Measurements from ENCODE around the gene SIX2. TPM values are rescaled to one million over a fixed set of nuclear protein-coding genes. Genes with fewer than 3 reads are reported as not detected.

The SIX2 gene
- total RNA-seq (2014; rRNA removed; shearing (Covaris generic)) (0.31 and 0.87 TPM in 2 replicates), polyA plus RNA-seq (2016; fragmentation: Nextera tagmentation; extraction: Ambion mirVana) (1.1 and 1.3 TPM in 2 replicates)
- long read RNA-seq, result 0 reads

DNA sequence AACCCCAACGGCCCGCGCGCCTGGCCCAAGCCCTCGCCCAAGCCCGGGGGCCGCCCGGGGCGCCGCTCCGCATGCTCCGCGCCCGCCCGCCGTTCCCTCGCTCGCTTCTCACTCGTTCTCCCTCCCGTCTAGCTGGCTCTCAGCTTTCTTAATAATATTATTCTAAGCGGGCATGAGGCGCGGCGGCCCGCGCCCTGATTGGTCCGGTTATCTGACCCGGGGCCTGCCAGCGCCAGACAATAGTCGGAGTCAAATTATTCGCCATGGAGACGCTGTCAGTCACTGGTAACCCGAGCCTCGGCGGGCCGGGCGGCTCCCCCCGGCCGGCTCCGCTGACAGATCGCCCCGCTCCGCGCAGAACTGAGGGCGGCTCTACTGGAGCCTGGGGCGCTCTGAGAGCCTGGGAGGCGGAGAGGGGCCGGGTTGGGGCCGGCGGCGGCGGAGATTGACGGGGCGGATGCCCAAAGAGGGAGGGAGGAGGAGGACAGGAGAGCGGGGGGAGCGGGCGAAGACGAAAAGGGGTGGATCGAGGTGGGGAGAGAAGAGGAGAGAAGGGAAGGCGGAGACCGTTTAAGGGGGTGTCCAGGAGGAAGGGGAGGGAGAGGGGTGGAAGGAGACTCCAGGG lies at the start of gene SIX2:
TSS of gene SIX2 (minus strand) at position 150 of the 625 bp plus-strand sequence. CDS start 342 bp downstream, outside the sequence.
- peak within 1 kb of the TSS; percentile 76 for H3K4me3 Mint-ChIP-seq

DNA sequence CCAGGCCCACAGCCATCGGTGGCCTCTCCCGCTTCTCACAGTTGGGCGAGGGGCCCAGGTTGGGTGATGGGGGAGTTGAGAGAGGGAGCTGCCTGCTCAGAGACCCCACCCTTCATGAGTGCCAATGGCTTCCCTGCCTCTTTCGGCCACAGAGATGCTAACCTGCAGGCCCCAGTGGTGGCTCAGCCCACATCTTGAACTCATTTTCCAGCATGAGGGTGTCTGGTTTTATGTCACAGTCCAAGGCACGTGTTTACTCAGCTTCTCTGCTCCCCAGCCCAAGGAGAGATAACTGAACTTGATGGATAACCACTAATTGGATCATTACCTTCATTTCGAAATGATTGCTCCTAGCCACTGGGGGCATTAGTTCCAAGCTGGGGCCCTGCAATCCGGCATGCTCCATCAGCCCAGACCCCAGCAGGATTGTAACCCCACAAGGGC lies 45.9 kb upstream of the SIX2 start:
- H3K27me3 ChIP-seq (ENCODE audit: insufficient read depth), result no peaks in the 10 kb centered on the region
- H3K4me1 ChIP-seq (ENCODE audit: insufficient read depth), result no peaks in the 10 kb centered on the region
- DNase-seq (ENCODE audit: low spot score) (no peak), ATAC-seq (peak; percentile 67)
- Mint-ChIP-seq H3K27ac (no peak overlapping the region), H3K36me3 (ENCODE audit: low read depth) (0 out of 3 replicates have a peak, but pooled peaks cover 5% of the 10 kb centered on the region), H3K4me1 (no peaks in the 10 kb centered on the region), H3K27me3 (ENCODE audit: insufficient read depth, low read depth, poor library complexity) (peaks cover 6% of the 10 kb centered on the region), H3K4me3 (no peak overlapping the region), H3K9me3 (peaks cover 11% of the 10 kb centered on the region; the same call in 2 of the 3 replicates)
- no peak overlapping the region for H3K27ac ChIP-seq (ENCODE audit: low read depth)
- H3K4me3 ChIP-seq, result no peak overlapping the region
- H3K79me2 ChIP-seq (replicated peaks; ENCODE audit: insufficient read depth), result no peaks in the 10 kb centered on the region
- TF ChIP-seq, protein P1, sequence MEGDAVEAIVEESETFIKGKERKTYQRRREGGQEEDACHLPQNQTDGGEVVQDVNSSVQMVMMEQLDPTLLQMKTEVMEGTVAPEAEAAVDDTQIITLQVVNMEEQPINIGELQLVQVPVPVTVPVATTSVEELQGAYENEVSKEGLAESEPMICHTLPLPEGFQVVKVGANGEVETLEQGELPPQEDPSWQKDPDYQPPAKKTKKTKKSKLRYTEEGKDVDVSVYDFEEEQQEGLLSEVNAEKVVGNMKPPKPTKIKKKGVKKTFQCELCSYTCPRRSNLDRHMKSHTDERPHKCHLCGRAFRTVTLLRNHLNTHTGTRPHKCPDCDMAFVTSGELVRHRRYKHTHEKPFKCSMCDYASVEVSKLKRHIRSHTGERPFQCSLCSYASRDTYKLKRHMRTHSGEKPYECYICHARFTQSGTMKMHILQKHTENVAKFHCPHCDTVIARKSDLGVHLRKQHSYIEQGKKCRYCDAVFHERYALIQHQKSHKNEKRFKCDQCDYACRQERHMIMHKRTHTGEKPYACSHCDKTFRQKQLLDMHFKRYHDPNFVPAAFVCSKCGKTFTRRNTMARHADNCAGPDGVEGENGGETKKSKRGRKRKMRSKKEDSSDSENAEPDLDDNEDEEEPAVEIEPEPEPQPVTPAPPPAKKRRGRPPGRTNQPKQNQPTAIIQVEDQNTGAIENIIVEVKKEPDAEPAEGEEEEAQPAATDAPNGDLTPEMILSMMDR (conservative IDR thresholded peaks at IDR 0.05; ENCODE audit: low read depth in 2 of 2), result peak in 1 of 2 experiments; percentile 9; a peak in 2 of 4 replicates
- no peak for TF ChIP-seq CREB1 (CRISPR knock-in tag; IDR thresholded peaks at IDR 0.05; ENCODE audit: low read depth)
- H3F3A ChIP-seq (replicated peaks; ENCODE audit: low read depth), result no peaks in the 10 kb centered on the region
- no peak overlapping the region for H3K4me2 ChIP-seq
- no peaks in the 10 kb centered on the region for H4K20me1 ChIP-seq (replicated peaks; ENCODE audit: insufficient read depth)
- no peaks in the 10 kb centered on the region for H3K36me3 ChIP-seq (ENCODE audit: insufficient read depth)
- no peak overlapping the region for H2AFZ ChIP-seq
- no peaks in the 10 kb centered on the region; the same call in 1 of the 2 replicates for H3K9me2 ChIP-seq (ENCODE audit: insufficient read depth)

More for the DNA sequence above, at the start of gene SIX2:
- Histone ChIP-seq H3K9me2 (ENCODE audit: insufficient read depth) (no peaks in the 10 kb centered on the region), H3K4me3 (peak within 1 kb of the TSS; percentile 82), H3K36me3 (ENCODE audit: insufficient read depth) (no peaks in the 10 kb centered on the region), H4K20me1 (replicated peaks; ENCODE audit: insufficient read depth) (peaks cover 22% of the 10 kb centered on the region; the same call in 1 of the 2 replicates), H3K27ac (ENCODE audit: low read depth) (no peak within 1 kb of the TSS), H3K4me1 (ENCODE audit: insufficient read depth) (peaks cover 30% of the 10 kb centered on the region), H3K79me2 (replicated peaks; ENCODE audit: insufficient read depth) (no peaks in the 10 kb centered on the region), H3K27me3 (ENCODE audit: insufficient read depth) (peaks cover 94% of the 10 kb centered on the region), H2AFZ (peak within 1 kb of the TSS; percentile 96), H3F3A (replicated peaks; ENCODE audit: low read depth) (peaks cover 25% of the 10 kb centered on the region; the same call in 1 of the 2 replicates), H3K4me2 (peak within 1 kb of the TSS; percentile 92)
- Mint-ChIP-seq H3K27me3 (ENCODE audit: insufficient read depth, low read depth, poor library complexity) (peaks cover 93% of the 10 kb centered on the region), H3K9me3 (peaks cover 7% of the 10 kb centered on the region; the same call in 2 of the 3 replicates), H3K4me1 (peaks cover 42% of the 10 kb centered on the region), H3K27ac (no peak within 1 kb of the TSS), H3K36me3 (ENCODE audit: low read depth) (peaks cover 6% of the 10 kb centered on the region; the same call in 2 of the 3 replicates)
- TF ChIP-seq, protein P2, sequence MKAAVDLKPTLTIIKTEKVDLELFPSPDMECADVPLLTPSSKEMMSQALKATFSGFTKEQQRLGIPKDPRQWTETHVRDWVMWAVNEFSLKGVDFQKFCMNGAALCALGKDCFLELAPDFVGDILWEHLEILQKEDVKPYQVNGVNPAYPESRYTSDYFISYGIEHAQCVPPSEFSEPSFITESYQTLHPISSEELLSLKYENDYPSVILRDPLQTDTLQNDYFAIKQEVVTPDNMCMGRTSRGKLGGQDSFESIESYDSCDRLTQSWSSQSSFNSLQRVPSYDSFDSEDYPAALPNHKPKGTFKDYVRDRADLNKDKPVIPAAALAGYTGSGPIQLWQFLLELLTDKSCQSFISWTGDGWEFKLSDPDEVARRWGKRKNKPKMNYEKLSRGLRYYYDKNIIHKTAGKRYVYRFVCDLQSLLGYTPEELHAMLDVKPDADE (IDR thresholded peaks at IDR 0.05), result peak; percentile 52; the same call in 1 of the 2 replicates
- TF ChIP-seq STAT1 (IDR thresholded peaks at IDR 0.05; ENCODE audit: unreplicated experiment) (no peak), CREB1 (CRISPR knock-in tag; IDR thresholded peaks at IDR 0.05; ENCODE audit: low read depth) (peak; percentile 54; the same call in 1 of the 2 replicates)
- ATAC-seq (peak; percentile 62), DNase-seq (ENCODE audit: low spot score) (peak; percentile 98)

DNA sequence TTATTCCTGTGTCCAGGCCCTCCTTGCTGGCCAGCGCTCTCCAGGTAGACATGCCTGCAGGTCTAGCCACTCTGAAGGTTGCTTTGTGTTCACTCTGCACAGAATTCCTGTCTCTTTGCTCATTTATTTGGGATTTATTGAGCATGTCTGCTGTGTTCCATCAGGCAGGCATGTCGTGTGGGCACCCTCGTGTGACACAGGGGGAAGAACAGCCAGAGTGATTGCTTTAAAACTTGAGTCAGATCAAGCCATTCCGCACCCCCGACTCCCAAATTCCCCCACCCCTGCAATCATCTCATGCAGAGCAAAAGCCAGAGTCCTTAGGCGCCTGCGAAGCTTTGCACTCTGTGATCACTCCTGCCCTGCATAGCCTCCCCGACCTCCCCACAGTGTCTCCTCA lies 44.7 kb upstream of the SIX2 start:
- H3K27ac Mint-ChIP-seq, result no peak overlapping the region
- no peak for ATAC-seq
- Histone ChIP-seq H3K4me1 (ENCODE audit: insufficient read depth) (no peaks in the 10 kb centered on the region), H3K4me3 (no peak overlapping the region), H3K4me2 (no peak overlapping the region), H4K20me1 (replicated peaks; ENCODE audit: insufficient read depth) (no peaks in the 10 kb centered on the region), H3F3A (replicated peaks; ENCODE audit: low read depth) (no peaks in the 10 kb centered on the region), H3K9me2 (ENCODE audit: insufficient read depth) (no peaks in the 10 kb centered on the region; the same call in 1 of the 2 replicates), H3K27ac (ENCODE audit: low read depth) (no peak overlapping the region), H3K27me3 (ENCODE audit: insufficient read depth) (no peaks in the 10 kb centered on the region), H2AFZ (0 out of 2 replicates have a peak overlapping the region, but pooled peaks have one; percentile 7), H3K36me3 (ENCODE audit: insufficient read depth) (no peaks in the 10 kb centered on the region), H3K79me2 (replicated peaks; ENCODE audit: insufficient read depth) (no peaks in the 10 kb centered on the region)
- H3K4me3 Mint-ChIP-seq, result no peak overlapping the region
- H3K9me3 Mint-ChIP-seq, result peaks cover 5% of the 10 kb centered on the region; the same call in 1 of the 3 replicates
- 0 out of 3 replicates have a peak, but pooled peaks cover 2% of the 10 kb centered on the region for H3K36me3 Mint-ChIP-seq (ENCODE audit: low read depth)
- no peak for DNase-seq (ENCODE audit: low spot score)
- H3K4me1 Mint-ChIP-seq, result no peaks in the 10 kb centered on the region
- peaks cover 8% of the 10 kb centered on the region for H3K27me3 Mint-ChIP-seq (ENCODE audit: insufficient read depth, low read depth, poor library complexity)
- TF ChIP-seq, protein P2 (IDR thresholded peaks at IDR 0.05), result no peak
- TF ChIP-seq POLR2AphosphoS5 (IDR thresholded peaks at IDR 0.05; ENCODE audit: low read depth) (no peak), CREB1 (CRISPR knock-in tag; IDR thresholded peaks at IDR 0.05; ENCODE audit: low read depth) (no peak), EZH2 (IDR thresholded peaks at IDR 0.05; ENCODE audit: low read depth, unreplicated experiment) (no peak), ZNF114 (CRISPR knock-in tag; IDR thresholded peaks at IDR 0.05) (no peak), JUNB (IDR thresholded peaks at IDR 0.05; ENCODE audit: unreplicated experiment) (no peak), NANOG (IDR thresholded peaks at IDR 0.05; ENCODE audit: borderline replicate concordance) (no peak), STAT1 (IDR thresholded peaks at IDR 0.05; ENCODE audit: unreplicated experiment) (no peak)
